ENCODE measurements around the gene STATH.

DNA sequence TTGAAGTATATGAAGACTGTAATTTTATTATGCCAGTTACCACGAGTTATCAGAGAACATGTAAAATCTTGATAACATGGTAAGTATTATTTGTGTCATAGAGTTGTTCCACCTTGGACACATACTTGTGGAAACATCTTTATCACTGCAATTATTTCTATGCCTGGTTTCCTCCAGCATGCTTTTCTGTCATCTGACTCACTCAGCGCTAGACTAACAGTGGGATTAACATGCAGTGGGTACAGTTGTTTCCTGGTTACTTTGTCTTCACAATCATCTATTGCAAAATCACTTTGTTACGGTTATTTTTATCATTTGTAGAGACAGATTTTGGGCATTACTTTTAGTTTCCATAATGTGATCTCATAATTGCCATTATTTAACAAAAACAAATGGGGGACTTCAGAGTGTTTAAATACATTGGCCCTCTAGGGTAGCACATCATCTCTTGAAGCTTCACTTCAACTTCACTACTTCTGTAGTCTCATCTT lies at the start of gene STATH:
- no peak for TF ChIP-seq SUZ12 (IDR thresholded peaks at IDR 0.05; ENCODE audit: extremely low read depth, insufficient read depth, insufficient read length)
- TF ChIP-seq ZNF274 (IDR thresholded peaks at IDR 0.05; ENCODE audit: low read depth, low read length): no peak
- TF ChIP-seq YY1 (IDR thresholded peaks at IDR 0.05; ENCODE audit: insufficient read depth, insufficient read length): no peak
